Endothelial cell of hepatic sinusoid (primary cell): Measurements from ENCODE around the gene SLC10A7.

Source experiments
- in situ Hi-C: cut with HindIII; loops from 2 replicates; pipeline ENCODE4 v1.10.0; 2017; ENCODE audit warnings: low sequenced_read_pairs

SLC10A7 gene

DNA sequence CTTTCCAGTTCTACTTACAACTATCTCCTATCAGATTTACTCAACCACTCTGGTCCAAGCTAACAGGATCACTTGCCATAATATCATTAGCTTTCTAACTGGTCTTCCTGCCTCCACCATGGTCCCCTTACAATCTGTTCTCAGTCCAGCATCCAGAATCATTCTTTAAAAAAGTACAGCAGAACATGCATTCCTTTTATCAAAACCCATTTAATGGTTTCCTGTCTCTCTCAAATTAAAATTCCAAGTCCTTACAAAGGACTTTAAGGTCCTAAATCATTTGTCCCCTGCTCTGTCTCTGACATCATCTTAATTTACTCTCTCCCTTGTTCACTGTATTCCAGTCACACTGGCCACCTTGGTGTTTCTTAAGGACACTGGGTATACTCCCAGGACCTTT, 202.8 kb downstream of the SLC10A7 start:
- in situ Hi-C loops: no loop called here

DNA sequence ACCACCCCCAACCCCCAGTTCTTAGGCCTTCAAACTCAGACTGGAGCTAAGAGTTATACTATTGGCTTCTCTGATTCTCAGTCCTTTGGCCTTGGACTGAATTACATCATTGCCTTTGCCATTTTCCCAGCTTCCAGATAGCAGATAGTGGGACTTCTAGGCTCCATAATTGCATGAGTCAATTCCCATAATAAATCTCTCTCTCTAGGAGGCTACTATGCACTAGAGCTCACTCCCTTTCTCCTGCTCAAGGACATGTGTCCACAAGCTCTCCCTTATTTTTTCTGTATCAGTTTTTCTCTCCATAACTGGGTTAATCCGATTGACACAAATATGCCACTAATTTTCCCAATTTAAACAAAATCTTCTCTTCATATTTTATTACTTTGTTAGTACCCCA, 204.0 kb downstream of the SLC10A7 start:
- in situ Hi-C loops: no loop called here

DNA sequence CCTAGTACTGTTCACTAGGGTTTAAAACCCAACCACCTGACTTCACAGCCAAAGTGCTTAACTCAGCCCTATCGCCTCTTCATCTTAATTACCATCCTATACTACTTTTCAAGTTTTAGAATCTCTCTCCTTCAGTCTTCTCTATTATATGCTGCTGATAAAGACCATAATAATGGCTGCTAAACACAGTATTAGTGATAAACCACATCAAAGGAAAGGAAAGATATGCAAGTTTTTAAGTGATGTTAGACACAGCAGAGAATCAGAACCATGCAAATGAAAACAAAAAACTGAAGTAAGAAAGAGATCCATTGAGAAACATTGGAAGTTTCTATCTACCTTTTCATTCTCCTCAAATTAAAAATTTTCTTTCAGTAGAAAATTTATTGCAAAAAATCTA, 206.6 kb downstream of the SLC10A7 start:
- in situ Hi-C loops: no loop called here

DNA sequence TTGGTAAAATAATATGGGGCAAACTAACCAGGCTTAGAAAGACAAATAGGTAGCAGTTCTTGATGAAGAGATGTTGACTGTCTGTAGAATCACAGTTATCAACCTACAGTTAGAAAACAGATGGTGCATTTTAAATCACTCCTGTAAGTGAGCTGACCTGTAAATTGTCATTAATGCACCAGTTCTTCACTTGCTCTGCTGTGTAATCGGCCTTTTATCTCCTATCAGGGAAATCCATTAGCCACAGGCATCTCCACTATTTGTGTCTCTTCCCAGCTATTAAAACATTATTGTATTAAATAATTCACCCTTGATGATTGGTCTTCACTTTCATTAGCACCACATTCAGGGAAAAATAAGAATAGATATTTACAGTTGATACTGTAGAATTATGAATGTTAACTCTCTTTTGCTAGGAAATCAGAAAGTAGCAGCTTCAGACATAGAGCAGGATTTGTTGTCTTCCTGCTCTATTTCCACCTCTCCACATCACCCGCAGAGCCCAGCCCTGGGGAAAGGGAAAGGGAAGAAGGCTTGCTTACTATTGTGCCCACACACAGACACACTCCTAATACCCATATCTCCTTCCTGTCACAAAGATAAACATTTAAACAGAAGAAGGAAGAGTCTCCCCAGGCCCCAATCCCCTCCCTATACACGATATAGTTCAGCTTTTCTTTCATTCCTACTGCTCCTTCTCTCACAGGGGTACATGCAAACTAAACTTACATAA, 210.3 kb downstream of the SLC10A7 start:
- in situ Hi-C loops: no loop called here

DNA sequence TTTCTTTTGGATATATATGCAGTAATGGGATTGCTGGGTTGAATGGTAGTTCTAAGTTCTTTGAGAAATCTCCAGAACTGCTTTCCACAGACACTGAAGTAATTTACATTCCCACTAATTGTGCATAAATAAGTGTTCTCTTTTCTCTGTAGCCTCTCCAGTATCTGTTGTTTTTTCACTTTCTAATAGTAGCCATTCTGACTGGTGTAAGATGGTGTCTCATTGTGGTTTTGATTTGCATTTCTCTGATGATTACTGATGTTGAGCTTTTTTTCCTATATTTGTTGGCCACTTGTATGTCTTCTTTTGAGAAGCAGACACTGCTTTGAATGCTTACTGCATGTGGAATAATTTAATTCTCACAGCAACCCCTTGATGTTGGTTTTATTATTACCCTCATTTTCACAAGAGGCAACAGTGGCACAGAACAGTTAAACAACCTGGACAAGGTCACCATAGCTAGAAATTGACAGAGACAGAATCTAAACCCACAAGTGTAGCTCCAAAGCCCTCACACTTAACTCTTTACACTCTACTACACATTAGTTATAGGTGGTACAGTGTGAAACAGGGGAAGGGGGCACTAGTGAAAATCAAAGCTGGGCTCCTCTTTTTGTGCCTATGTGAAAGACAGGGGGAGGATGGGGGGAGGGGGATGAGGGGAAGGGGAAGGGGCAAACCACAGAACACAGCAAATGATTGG, 211.3 kb downstream of the SLC10A7 start:
- in situ Hi-C loops: no loop called here

DNA sequence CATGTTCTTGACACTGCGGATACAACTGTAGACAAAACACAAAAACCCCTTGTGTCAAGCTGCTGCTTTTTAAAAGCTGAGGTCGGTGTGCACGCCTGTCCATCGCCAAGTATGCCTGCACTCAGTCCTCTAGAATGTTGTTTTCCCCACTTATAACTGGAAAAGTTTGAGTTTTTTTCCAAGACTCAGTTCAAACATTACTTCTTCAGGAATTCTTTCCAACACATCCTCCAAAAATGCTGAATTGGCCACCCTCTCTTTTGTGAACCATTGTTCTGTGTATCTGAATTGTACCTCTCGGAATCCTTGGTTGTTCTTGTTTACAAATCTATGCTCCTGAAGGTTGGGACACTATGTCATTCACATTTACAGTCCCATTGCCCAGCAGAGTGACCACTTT, 212.8 kb downstream of the SLC10A7 start:
- in situ Hi-C loops: no loop called here

DNA sequence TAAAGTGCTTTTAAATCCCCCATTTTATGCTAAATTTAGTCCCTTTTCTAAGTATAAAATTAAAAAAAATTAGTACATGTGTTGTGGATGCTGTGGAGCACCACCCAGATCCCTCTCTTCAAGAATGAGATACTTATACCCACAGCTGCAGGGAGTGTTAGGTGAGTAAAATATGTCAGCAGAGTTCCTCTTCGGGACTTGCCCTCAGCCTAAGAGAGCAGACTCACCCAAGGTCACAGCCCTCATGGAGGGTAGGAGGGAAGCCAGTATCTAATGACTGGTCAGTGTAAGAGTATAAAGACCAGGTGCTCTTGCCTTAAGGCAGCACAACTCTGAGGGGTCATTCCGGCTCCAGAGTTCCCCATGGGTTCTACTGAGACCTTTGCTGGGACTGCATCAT, 218.9 kb downstream of the SLC10A7 start:
- in situ Hi-C loops: no loop called here

DNA sequence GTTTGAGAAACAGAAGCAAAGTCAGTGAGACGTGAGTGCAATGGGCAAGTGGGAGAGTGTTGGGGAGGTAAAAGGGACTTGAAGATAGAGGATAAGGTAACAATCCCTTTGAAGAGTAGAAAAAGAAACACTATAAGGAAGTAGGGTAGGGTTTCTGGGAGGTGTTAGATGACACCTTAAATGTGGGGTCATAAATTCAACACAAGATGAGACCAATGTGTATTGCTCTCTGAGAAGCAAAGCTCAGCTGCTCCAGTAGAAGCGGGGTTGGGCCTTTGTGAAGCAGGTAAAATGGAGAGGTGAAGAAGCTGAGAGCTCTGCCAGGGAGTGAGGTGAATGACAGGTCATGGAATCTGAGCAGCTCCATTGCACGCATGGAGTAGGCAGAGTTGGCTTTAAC, 222.1 kb downstream of the SLC10A7 start:
- in situ Hi-C loops: no loop called here

DNA sequence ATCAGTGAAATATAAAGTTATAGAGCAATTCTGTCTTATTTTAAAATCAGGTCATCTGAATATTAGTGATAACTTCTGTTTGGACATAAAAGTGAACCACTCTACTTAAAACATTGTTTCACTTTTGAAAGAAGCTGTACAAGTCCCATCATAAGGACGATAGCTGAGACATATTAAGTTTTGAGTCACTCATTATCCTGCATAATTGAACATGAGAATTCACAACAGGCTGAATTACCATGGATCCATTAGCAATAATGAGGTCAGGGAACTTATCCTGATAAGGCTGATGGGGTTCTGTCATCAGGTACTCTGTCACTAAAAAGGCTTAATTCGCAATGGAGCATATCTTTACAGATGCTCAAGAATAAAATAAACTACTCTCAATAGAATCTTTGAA, 227.0 kb downstream of the SLC10A7 start:
- in situ Hi-C loops: no loop called here

DNA sequence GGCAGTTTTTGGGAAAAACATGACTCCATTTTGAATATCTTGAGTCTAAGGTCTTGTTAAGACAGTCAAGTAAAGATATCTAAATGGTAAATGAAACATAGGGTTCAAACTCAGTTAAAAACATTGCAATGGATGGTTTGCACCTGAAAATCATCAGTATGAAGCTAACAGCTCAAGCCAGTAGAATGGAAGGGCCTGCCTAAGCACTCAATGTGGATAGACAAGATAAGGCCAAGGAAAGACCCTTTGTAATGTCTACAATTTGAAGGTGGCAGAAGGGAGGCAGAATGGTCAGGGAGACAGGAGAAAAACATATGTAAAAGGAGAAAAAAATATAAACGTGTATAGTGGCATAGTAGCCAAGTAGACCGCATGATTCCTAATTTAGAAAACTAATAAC, 229.2 kb downstream of the SLC10A7 start:
- in situ Hi-C loops: no loop called here

DNA sequence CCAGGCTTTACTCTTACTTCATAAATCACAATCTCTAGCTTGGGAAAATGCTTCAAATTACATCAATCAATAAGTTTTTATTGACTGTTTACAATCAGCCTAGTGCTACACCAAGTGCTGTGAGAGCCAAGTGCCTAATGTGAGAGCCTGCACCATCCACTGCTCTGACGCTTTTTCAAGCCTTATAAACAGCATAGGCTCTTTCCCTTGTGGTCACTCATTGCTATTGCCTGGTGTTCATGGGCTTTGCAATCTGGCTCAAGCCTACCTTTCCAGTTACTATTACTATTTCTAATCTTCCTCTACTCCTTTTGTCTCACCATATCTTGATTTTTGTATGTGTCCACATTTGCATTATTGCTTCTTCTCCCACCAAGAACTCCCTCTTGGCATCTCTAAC, 230.4 kb downstream of the SLC10A7 start:
- in situ Hi-C loops: no loop called here

DNA sequence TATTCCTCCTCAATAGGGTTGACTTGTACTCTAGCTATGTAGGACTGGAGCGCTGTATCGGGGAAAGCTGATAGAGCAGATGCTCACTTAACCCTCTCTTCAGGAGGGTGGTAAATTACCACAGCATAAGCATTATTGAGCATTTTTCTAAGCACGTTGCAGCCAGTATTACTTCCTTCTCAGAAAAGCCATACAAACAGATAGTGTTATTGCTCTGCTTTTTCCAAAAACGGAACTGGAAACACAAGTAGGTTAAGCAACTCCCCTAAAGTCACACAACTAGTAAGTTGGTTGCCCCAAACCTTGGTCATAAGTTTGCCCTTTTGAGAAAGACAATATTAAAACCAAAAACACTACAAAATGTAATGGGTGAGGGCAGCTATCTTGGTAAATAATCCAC, 233.5 kb downstream of the SLC10A7 start:
- in situ Hi-C loops: no loop called here

DNA sequence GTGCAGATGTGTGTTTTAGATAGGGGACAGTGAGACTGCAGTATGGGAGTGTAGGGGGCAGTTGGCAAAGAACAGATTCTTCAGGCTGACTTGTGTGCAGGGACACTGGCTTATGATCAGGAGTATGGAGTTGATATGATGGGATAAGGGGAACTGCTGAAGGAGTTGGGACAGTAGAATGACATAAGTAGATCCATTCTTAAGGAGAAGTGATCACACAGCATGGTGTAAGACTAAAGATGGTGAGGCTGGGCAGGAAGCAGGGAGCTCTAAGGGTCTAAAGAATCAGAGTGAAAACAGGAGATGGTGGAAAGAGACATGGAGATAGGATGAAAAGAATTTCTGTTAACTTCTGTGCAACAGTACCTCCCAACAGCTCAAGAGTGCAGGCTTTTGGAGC, 236.7 kb downstream of the SLC10A7 start:
- in situ Hi-C loops: no loop called here

DNA sequence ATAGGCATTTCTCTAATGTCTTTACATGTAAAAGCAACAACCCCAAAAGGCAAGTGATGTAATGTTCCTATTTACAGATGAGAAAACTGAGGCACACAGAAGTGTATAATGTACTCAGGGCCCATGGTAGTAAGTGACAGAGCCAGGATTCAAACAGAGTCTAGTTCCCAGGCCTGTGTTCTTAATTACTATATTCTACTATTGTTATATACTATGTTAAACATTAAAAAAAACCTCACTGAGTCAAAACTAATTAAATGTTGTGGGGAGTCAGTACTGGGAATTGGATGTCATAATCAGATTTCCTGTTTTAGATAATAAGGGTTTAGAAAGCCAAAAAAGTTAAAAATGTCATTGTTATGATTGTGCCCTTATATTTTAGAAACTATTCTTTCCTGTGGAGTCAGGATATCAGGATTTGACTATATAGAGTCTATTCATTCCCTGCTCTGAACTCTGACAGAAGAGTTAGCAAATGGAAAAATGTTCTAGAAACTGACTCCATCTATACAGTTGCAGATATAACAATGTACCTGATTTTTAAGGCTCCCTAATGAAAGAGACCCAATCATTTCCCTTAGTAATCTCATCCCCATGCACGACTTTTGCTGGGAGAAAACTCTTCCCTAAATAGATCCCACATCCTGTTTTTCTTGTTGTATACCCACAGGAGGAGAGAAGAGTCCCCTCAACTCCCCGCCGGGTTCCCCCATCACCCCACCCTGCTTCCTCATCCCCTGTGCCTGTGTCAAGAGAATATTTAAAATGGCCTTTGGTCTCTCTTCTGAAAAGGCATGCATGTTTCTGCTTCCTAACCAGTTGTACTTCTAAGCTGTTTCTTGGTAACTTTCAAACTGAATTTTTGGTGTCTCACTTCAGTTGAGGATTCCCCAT, 237.7 kb downstream of the SLC10A7 start:
- in situ Hi-C loops: no loop called here

DNA sequence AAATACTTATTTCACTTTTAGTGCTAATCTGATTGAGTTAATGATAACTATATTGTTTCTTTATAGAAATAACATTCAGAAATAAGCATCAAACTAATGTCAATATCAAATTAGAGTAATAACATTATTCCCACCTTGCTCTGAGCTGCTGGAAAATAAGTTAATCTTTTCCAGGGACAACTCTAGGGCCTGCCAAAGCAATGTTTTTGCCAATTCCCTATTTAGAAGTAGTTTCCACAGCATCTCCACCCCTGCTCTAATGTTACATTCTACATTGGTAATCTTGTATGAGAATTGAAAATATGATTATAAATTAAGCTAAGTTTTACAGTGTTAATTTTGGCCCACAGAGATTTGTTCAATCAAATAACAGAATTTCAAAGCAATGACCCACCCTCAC, 239.1 kb downstream of the SLC10A7 start:
- in situ Hi-C loops: no loop called here

DNA sequence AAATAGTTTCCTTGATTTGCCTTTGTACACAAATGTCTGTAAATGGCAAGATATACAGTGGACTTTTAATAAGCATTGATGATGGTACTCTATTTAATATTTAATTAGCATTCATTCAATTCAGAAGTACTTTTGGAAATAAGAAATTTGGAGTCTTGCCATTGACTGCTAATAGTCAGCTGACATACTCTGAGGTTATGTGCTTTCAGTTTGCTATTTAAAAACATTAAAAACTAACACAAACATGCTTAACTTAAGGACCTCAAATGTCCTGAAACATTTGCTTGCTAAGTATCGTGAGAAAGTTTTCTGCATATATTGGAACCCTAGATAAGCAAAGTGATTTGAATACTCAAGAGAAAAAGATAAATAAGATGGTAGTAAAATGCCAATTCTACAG, 242.8 kb downstream of the SLC10A7 start:
- in situ Hi-C loops: loop anchor here (10.0 kb wide), 1 partner anchor 626 kb away; no protein-coding TSS in a partner anchor

DNA sequence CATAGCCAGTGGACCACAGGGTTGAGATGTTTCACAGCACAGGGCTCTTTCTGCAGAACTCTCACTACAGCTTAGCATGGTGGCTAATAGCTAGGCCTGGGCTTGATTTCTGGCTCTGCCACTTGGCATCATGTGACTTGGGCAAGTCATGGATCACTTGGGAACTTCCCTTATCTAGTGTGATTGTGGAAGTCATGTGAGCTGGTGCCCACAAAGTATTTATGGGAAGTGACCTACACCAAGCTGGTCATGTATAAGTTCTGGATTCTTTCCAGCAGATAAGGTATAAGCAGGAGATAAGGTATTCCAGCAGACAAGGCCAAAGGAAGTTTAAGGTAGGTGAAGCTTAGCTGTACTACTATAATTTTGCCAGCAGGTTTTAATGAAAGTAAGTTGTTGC, 246.4 kb downstream of the SLC10A7 start:
- in situ Hi-C loops: loop anchor here (10.0 kb wide), 1 partner anchor 629 kb away; no protein-coding TSS in a partner anchor

DNA sequence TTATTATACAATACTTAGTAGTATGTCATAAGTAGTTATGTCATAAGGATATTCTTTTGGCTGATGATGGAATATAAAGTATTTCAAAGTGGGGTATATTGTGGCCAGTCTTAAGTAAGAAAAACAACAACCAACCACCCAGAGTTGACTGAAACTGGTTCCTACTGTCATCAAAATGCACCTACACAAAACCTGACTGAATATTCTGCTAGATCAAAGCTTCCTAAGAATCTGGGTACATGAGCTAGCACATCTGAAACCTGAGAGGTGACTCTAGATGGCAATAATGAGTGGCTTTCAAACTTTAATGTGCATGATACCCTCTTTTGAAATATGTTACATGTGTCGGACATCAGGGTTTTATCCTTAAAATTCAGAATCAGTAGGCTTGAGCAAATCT, 247.0 kb downstream of the SLC10A7 start:
- in situ Hi-C loops: loop anchor here (5.0 to 10.0 kb wide), 2 partner anchors 52 to 630 kb away; no protein-coding TSS in a partner anchor

DNA sequence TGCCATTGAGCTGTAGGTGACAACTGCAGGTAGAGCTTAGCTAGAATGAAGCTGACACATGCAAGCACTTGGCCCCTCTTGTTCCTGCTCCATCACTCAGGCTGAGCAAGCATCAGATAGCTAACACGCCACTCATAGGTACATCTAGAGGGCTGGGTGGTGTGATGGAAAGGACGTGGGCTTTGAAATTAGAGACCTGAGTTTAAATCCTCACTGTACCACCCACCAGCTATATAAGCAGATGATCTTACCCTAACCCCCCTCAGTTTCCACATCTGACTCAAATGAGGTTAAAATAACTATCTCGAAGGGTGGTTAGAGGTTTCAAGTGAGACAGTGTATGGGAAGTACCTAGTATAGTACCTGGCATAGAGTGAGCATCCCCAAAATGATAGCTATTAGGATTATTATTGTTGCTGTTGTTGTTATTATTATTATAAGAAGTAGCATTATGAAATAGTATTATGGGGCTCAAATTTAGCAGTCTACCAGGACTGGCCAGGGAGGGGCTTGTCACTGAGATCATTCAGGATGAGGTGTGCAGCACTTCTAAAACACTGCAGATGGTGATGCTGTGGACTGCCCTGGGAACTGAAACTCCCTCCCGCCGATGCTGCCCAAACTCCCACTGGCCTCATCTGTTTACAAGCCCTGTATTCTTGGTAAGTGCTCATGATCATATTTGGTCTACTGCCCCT, 248.4 kb downstream of the SLC10A7 start:
- in situ Hi-C loops: loop anchor here (5.0 to 10.0 kb wide), 2 partner anchors 51 to 631 kb away; no protein-coding TSS in a partner anchor

DNA sequence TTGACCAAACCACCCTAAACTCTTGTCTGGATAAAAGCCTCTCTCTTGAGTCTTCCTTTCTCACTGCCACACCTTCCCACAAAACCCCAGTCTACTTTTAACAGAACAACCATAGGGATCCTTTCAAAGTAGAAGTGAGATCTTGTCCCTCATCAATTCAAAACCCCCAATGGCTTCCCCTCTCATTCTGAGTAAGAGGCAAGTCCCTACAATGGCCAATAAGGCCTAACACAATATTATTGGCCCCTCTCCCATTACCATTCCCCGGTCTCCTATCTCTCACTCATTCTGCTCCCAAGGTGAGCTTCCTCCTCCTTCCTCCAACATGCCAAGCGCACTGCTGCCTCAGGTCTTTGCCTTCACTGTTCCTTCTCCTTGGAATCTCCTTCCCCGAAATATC, 250.3 kb downstream of the SLC10A7 start:
- in situ Hi-C loops: loop anchor here (5.0 to 10.0 kb wide), 2 partner anchors 49 to 633 kb away; no protein-coding TSS in a partner anchor

DNA sequence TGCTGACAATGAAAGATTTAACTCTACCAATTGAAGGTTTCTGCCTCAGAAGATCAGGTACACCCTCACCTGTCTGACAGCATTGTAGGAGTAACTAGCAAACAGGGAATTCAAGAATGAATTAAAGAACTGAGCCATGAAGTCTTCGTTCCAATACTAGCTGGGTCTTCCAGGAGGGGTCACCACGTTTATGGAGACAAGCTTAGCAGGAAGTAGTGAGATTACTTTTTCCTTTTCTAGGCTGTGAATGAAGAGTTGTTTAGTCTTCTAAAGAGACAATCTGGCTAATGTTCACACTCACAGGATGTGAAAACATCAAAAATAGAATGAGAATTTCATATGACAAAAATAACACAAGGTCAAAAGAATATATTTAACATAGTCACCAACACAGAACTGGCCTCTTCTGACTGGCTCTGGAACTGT, 252.5 kb downstream of the SLC10A7 start:
- in situ Hi-C loops: no loop called here
